Measurements from ENCODE around the gene RAB31.

Gene RAB31

GRCh38 chr18:9861157-9861556, 153.1 kb downstream of the RAB31 start:
- ATAC-seq (ENCODE audit: low read depth) (no peak), DNase-seq (ENCODE audit: low spot score) (no peak)
- no peak overlapping the region for H3K4me3 ChIP-seq (ENCODE audit: severe bottlenecking)

DNA sequence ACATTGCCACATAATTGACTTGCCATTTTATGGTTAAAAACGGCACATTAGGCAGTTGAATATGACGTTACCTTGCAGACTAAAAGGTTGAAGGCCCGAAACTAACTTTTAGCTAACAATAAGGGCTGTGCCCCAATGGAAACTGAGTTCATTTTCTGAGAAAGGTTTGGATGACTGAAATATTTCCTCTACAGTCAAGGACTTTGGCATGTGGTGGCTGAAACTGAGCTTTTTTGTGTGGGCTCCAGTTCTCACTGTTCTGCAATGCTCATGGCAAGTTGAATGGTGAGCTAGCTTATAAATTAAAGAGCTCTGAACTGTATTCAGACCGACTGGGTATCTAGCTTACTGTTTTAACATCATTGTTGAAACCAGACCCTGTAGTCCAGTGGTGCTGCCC, 153.8 kb downstream of the RAB31 start:
- Histone ChIP-seq H3K9me3 (ENCODE audit: severe bottlenecking) (no peaks in the 10 kb centered on the region), H3K36me3 (ENCODE audit: low read depth) (no peaks in the 10 kb centered on the region), H3K4me1 (ENCODE audit: insufficient read depth, poor library complexity, severe bottlenecking) (no peaks in the 10 kb centered on the region), H3K4me3 (ENCODE audit: severe bottlenecking) (no peak overlapping the region), H3K27ac (ENCODE audit: poor library complexity, severe bottlenecking) (no peak overlapping the region), H3K27me3 (ENCODE audit: insufficient read depth, poor library complexity, severe bottlenecking) (no peaks in the 10 kb centered on the region)
- TF ChIP-seq, protein P1, sequence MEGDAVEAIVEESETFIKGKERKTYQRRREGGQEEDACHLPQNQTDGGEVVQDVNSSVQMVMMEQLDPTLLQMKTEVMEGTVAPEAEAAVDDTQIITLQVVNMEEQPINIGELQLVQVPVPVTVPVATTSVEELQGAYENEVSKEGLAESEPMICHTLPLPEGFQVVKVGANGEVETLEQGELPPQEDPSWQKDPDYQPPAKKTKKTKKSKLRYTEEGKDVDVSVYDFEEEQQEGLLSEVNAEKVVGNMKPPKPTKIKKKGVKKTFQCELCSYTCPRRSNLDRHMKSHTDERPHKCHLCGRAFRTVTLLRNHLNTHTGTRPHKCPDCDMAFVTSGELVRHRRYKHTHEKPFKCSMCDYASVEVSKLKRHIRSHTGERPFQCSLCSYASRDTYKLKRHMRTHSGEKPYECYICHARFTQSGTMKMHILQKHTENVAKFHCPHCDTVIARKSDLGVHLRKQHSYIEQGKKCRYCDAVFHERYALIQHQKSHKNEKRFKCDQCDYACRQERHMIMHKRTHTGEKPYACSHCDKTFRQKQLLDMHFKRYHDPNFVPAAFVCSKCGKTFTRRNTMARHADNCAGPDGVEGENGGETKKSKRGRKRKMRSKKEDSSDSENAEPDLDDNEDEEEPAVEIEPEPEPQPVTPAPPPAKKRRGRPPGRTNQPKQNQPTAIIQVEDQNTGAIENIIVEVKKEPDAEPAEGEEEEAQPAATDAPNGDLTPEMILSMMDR (IDR thresholded peaks at IDR 0.05; ENCODE audit: poor library complexity, severe bottlenecking): no peak
- ATAC-seq (ENCODE audit: low read depth) (no peak), DNase-seq (ENCODE audit: low spot score) (no peak)

More at GRCh38 chr18:9861157-9861556, 153.1 kb downstream of the RAB31 start:
- no peaks in the 10 kb centered on the region for H3K9me3 ChIP-seq (ENCODE audit: severe bottlenecking)
- H3K27ac ChIP-seq (ENCODE audit: poor library complexity, severe bottlenecking): no peak overlapping the region
- no peaks in the 10 kb centered on the region for H3K4me1 ChIP-seq (ENCODE audit: insufficient read depth, poor library complexity, severe bottlenecking)
- no peaks in the 10 kb centered on the region for H3K27me3 ChIP-seq (ENCODE audit: insufficient read depth, poor library complexity, severe bottlenecking)
- TF ChIP-seq, protein P1 (IDR thresholded peaks at IDR 0.05; ENCODE audit: poor library complexity, severe bottlenecking): no peak
- H3K36me3 ChIP-seq (ENCODE audit: low read depth): no peaks in the 10 kb centered on the region

- Histone ChIP-seq H3K27ac (ENCODE audit: poor library complexity, severe bottlenecking) (no peak overlapping the region), H3K4me3 (ENCODE audit: severe bottlenecking) (no peak overlapping the region), H3K4me1 (ENCODE audit: insufficient read depth, poor library complexity, severe bottlenecking) (no peaks in the 10 kb centered on the region), H3K36me3 (ENCODE audit: low read depth) (no peaks in the 10 kb centered on the region), H3K9me3 (ENCODE audit: severe bottlenecking) (no peaks in the 10 kb centered on the region), H3K27me3 (ENCODE audit: insufficient read depth, poor library complexity, severe bottlenecking) (no peaks in the 10 kb centered on the region)
- no peak for ATAC-seq (ENCODE audit: low read depth)
- no peak for DNase-seq (ENCODE audit: low spot score)
- TF ChIP-seq, protein P1 (IDR thresholded peaks at IDR 0.05; ENCODE audit: poor library complexity, severe bottlenecking): no peak
Measured at GRCh38 chr18:9862686-9863085, 154.6 kb downstream of the RAB31 start.

GRCh38 chr18:9863282-9863681, 155.2 kb downstream of the RAB31 start:
- Histone ChIP-seq H3K4me3 (ENCODE audit: severe bottlenecking) (no peak overlapping the region), H3K36me3 (ENCODE audit: low read depth) (no peaks in the 10 kb centered on the region), H3K9me3 (ENCODE audit: severe bottlenecking) (no peaks in the 10 kb centered on the region), H3K4me1 (ENCODE audit: insufficient read depth, poor library complexity, severe bottlenecking) (peaks cover 3% of the 10 kb centered on the region), H3K27ac (ENCODE audit: poor library complexity, severe bottlenecking) (no peak overlapping the region), H3K27me3 (ENCODE audit: insufficient read depth, poor library complexity, severe bottlenecking) (no peaks in the 10 kb centered on the region)
- ATAC-seq (ENCODE audit: low read depth) (no peak), DNase-seq (ENCODE audit: low spot score) (no peak)
- TF ChIP-seq, protein P1 (IDR thresholded peaks at IDR 0.05; ENCODE audit: poor library complexity, severe bottlenecking): no peak

DNA sequence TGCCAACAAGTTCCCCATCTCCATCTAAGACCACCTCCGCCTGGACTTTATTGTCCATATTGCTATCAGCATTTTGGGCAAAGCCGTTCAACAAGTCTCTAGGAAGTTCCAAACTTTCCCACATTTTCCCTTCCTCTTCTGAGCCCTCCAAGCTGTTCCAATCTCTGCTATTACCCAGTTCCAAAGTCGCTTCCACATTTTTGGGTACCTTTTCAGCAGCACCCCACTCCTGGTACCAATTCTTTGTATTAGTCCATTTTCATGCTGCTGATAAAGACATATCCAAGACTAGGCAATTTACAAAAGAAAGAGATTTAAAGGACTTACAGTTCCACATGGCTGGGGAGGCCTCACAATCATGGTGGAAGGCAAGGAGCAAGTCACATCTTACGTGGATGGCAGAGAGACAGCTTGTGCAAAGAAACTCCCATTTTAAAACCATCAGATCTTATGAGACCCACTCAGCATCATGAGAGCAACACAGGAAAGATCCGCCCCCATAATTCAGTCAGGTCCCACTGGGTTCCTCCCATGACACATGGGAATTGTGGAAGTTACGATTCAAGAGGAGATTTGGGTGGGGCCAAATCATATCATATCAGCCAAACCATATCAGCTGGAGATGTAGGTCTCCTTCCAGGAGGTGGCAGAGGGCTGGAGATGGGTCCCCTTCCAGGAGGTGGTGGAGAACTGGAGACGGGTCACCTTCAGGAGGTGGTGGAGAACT, 157.8 kb downstream of the RAB31 start:
- H3K9me3 ChIP-seq (ENCODE audit: severe bottlenecking): no peaks in the 10 kb centered on the region
- H3K27ac ChIP-seq (ENCODE audit: poor library complexity, severe bottlenecking): no peak overlapping the region
- H3K4me1 ChIP-seq (ENCODE audit: insufficient read depth, poor library complexity, severe bottlenecking): peaks cover 25% of the 10 kb centered on the region
- TF ChIP-seq, protein P1 (IDR thresholded peaks at IDR 0.05; ENCODE audit: poor library complexity, severe bottlenecking): no peak
- no peaks in the 10 kb centered on the region for H3K36me3 ChIP-seq (ENCODE audit: low read depth)
- ATAC-seq (ENCODE audit: low read depth) (no peak), DNase-seq (ENCODE audit: low spot score) (no peak)
- H3K27me3 ChIP-seq (ENCODE audit: insufficient read depth, poor library complexity, severe bottlenecking): no peaks in the 10 kb centered on the region
- no peak overlapping the region for H3K4me3 ChIP-seq (ENCODE audit: severe bottlenecking)

All from RWPE2 (cell line).